Stimulated activated CD8-positive, alpha-beta memory T cell treated with anti-CD3 and anti-CD28 coated beads, Interleukin-2, amount 100 ng/mL, for 1 hour (primary cell): ENCODE data around the gene ZBTB12.

ENCODE experiments used
- DNase-seq, 2 donors: peaks; one replicate each; pipeline ENCODE4 v3.0.0-alpha.2; 2020; ENCODE audit warnings: low read depth in 2 of 2

Gene ZBTB12

DNA sequence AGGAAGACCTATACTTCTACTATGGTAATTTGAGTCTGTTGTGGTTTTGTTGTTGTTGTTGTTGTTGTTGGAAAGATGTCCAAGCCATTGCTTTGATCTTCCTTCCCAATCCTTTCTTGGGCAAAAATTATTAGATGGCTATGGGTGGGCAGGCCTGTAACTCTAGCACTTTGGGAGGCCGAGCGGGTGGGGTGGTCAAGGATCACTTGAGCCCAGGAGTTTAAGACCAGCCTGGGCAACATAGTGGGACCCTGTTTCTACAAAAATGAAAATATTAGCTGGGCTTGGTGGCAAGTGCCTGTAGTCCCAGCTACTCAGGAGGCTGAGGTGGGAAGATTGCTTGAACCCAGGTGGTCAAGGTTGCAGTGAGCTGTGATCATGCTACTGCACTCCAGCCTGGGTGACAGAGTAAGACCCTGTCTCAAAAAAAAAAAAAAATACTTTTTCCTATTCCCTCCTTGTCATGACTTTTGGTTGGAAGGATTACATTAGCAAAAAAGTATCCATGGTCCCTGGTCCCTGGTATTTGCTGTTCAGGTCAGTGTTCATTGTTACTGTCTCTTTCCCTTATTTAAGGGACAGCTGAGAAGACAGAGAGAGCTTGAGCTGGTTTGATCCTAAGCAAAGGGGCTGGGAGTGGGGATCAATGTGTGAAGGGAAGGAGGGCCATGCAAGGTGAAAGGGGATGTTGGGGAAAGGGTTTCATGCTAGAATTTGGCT lies 51.0 kb downstream of the ZBTB12 start:
- DNase-seq, result no peak
